D721Med (cell line): ENCODE data around the gene CTDP1.

Experiments
- DNase-seq: peaks from one replicate; pipeline ENCODE4 v3.0.0; 2011; ENCODE audit warnings: low spot score; ENCODE audit not compliant: insufficient read length
- FAIRE-seq: peaks from 2 replicates; lab custom pipeline; 2011; peaks lifted over from hg19 to GRCh38; lab: Jason Lieb, UNC
- TF ChIP-seq, protein P1 (sequence below): IDR thresholded peaks from 2 replicates; pipeline ENCODE4 v1.5.1; 2012; ENCODE audit warnings: mild to moderate bottlenecking, control low read depth; ENCODE audit not compliant: insufficient read depth; ENCODE audit errors: missing control alignments

The CTDP1 gene

DNA sequence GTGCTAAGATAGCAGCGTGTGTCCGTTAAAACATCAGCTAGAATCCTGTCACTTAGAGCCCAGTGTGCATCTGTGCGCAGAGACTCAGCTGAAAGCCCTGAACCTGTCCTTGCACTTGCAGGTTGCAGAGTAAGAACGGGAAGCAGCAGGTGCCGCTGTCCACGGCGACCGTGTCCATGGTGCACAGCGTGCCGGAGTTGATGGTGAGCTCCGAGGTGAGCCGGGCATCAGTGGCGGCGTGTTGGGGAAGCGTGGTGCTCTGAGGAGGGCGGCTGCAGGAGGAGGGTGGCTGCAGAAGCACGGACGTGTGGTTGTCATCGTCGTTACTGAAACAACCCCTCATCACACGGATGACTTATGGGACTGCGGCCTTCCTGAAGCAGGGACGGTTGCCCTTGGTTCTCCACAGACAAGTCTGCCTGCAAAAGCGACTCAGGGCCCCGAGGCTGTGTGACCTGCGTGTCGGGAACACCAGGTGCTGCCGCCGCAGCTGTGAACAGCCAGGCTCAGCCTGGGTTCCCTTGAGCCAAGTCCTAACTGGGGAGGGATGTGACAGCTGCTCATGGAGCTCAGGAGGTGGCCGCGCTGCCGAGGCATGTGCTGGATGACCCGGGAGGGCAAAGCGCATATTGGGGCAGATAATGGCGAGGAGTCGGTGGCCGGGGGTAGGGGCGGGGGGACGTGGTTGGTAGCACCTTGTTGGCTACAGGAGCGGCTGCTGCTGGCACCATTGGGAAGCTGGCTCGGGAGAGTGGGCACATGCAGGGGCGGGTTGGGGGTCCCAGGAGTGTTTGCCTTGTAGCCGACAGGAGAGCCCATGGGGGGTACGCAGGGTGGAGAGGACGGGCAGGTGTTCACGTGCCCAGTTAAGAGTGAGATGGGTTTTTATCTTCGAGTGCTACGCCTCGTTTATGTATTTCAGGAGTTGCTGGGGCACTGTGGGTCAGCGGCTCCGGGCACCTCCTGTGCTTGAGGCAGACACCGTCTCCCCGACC is 16.6 kb downstream of the CTDP1 start:
- TF ChIP-seq, protein P1, sequence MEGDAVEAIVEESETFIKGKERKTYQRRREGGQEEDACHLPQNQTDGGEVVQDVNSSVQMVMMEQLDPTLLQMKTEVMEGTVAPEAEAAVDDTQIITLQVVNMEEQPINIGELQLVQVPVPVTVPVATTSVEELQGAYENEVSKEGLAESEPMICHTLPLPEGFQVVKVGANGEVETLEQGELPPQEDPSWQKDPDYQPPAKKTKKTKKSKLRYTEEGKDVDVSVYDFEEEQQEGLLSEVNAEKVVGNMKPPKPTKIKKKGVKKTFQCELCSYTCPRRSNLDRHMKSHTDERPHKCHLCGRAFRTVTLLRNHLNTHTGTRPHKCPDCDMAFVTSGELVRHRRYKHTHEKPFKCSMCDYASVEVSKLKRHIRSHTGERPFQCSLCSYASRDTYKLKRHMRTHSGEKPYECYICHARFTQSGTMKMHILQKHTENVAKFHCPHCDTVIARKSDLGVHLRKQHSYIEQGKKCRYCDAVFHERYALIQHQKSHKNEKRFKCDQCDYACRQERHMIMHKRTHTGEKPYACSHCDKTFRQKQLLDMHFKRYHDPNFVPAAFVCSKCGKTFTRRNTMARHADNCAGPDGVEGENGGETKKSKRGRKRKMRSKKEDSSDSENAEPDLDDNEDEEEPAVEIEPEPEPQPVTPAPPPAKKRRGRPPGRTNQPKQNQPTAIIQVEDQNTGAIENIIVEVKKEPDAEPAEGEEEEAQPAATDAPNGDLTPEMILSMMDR, result no peak
- FAIRE-seq, result no peak
- no peak for DNase-seq

DNA sequence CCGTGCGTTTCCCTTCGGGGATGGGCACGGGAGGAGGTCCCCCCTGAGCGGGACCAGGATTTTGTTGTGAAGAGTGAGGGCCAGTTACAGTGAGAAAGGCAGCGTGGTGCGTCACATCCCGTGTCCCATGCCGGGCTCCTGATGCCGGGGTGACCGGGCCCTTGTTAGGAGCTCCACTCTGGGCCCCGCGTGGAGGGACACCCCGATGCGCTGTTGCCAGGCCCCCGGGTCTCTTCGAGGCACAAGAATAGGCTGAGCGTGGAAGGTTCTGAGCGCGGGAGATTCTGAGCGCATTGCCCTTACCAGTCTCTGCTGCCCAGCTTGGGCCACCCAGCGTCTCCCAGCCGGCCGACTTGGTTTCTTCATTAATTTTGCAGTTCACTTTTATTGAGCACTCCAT is 17.6 kb downstream of the CTDP1 start:
- DNase-seq (no peak), FAIRE-seq (no peak)
- TF ChIP-seq, protein P1, result no peak

DNA sequence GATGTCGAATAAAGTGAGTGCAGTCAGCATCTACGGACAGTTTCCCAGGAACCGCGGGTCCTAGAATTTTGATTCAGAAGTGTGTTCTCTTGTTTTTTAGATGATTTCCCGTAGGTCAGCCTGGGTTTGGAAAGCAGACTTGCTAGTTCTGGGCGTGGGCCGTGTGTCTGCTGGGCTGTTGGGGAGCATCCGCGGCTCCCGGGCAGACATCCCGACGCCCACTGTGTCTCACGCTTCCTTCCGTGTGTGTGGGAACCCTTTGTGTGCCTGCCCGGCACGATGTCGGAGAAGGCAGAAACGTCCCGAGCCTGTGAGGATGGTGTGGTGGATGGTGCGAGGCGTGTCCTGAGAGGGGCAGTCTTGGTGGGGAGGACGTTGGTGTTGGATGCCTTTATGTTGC is 18.4 kb downstream of the CTDP1 start:
- no peak for DNase-seq
- TF ChIP-seq, protein P1, result no peak
- FAIRE-seq, result no peak

DNA sequence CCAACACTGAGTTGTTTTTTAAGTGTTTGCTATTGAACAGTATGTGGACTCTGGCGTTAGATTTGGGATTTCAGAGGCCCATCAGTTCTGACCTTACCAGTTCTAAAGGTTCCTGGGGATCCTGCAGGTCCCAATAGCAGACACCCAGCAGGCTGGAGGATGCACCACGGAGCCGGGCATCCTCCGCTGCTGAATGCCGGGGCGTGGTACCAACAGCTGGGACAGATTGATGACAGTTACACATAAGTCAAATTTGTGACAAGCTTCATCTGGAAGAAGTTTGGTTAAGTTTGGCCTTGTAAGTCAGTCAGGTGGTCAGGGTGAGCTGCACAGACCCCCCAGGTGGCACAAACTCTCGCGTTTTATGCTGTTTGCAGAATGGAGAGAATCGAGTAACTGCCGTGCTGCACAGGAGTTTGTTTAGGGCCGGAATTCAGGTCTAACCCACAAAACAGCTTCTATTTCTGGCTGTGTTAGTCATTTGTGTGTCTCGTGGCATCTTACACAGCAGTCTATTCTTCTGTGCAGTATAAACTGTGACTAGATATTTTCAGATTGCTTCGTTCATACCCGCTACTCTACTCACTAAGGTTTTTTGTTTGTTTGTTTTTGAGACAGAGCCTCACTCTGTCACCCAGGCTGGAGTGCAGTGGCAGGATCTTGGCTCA is 19.2 kb downstream of the CTDP1 start:
- TF ChIP-seq, protein P1, result no peak
- DNase-seq (no peak), FAIRE-seq (no peak)

DNA sequence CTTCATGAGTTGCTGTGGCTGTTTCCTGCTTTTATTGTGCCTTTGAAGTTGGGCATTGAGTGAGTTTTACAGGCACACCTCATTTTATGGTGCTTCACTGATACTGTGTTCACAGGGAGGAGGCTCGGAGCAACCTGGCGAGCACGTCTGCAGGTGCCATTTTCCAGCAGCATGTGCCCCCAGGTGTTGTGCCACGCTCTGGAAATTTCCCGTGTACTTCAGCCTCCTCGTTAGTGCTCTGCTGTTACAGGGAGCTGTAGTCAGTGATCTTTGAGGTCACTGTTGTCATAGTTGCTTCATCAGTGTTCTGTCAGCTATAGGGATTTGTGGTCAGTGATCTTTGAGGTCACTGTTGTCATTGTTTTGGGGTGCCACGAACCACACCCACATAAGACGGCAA is 20.1 kb downstream of the CTDP1 start:
- FAIRE-seq, result peak; percentile 87
- DNase-seq, result no peak
- TF ChIP-seq, protein P1, result no peak

DNA sequence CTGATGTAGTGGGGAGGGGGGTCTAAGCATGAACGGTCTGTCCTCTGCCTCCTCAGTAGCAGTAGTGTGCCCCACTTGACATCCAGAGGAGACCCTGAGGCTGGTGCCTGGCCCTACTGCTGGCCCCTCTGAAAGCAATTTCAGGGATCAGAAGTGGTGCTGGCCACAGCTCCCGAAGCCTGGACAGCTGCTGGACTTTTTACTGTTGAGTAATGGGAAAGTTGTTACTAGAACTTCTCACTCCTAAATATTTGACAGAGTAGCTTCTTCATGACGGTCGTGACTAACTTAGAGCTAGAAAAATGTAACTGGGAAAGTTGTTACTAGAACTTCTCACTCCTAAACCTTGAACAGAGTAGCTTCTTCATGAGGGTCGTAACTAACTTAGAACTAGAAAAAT is 23.3 kb downstream of the CTDP1 start:
- TF ChIP-seq, protein P1, result no peak
- FAIRE-seq (no peak), DNase-seq (no peak)
